IMR-90 (cell line): ENCODE results near the gene FUT6. TPM values are rescaled to one million over a fixed set of nuclear protein-coding genes. Genes with fewer than 3 reads are reported as not detected.

ENCODE experiments used
- ATAC-seq: fragments of 200-7000 bp; cut with Tn5 transposase; 2 replicates; pipeline ENCODE4 v1.9.1; 2020; ENCODE audit warnings: low read depth, mild to moderate bottlenecking, moderate library complexity
- BruUV-seq: library from RNA; stranded (reverse); fragments of 400-500 nt; replicated peaks from 2 replicates; lab custom pipeline; 2021; lab: Mats Ljungman, UMichigan
- CTCF ChIA-PET: fragments of 300-600 bp; formaldehyde crosslinking; extraction: SDS; loops from one replicate; lab custom pipeline; 2021; ENCODE audit warnings: antibody characterized with exemption; lab: Yijun Ruan, JAX
- POLR2A ChIA-PET: fragments of 300-600 bp; sonication (Branson Sonifier 250); formaldehyde crosslinking; loops from one replicate; lab custom pipeline; 2022; ENCODE audit warnings: antibody characterized with exemption; ENCODE audit not compliant: unreplicated experiment; lab: Charles Lee
- DNase-seq: peaks from one replicate; pipeline ENCODE4 v3.0.0; 2013
- H2AFZ ChIP-seq: replicated peaks from 2 replicates; pipeline ENCODE3; 2013; ENCODE audit warnings: low read length, mild to moderate bottlenecking; ENCODE audit not compliant: poor library complexity
- H2AK5ac ChIP-seq: 2 replicates; pipeline ENCODE4 v1.6.1; 2013; ENCODE audit warnings: low read depth, low read length, inconsistent platforms
- H2AK9ac ChIP-seq: replicated peaks from 2 replicates; pipeline ENCODE3; 2013; ENCODE audit warnings: mild to moderate bottlenecking, low read depth, low read length, moderate library complexity; ENCODE audit not compliant: poor library complexity
- H2BK120ac ChIP-seq: 2 replicates; pipeline ENCODE4 v1.6.1; 2013; ENCODE audit warnings: low read depth, low read length, inconsistent platforms
- H2BK15ac ChIP-seq: 3 replicates; pipeline ENCODE4 v1.6.1; 2013; ENCODE audit warnings: low read depth, low read length, inconsistent platforms
- H2BK20ac ChIP-seq: 2 replicates; pipeline ENCODE4 v1.6.1; 2013; ENCODE audit warnings: low read depth, mild to moderate bottlenecking, inconsistent platforms, low read length, moderate library complexity
- H2BK5ac ChIP-seq: 2 replicates; pipeline ENCODE4 v1.6.1; 2013; ENCODE audit warnings: mild to moderate bottlenecking, low read depth, low read length, inconsistent platforms; ENCODE audit not compliant: poor library complexity, severe bottlenecking
- H3K14ac ChIP-seq: replicated peaks from 2 replicates; pipeline ENCODE4 v1.6.1; 2013; ENCODE audit warnings: low read depth, low read length, inconsistent platforms
- H3K18ac ChIP-seq: 2 replicates; pipeline ENCODE4 v1.6.1; 2013; ENCODE audit warnings: low read depth, low read length, control low read depth
- H3K23ac ChIP-seq: 2 replicates; pipeline ENCODE4 v1.6.1; 2013; ENCODE audit warnings: low read depth, low read length, inconsistent platforms
- H3K27ac ChIP-seq: 2 replicates; pipeline ENCODE4 v1.5.1; 2013; ENCODE audit warnings: mild to moderate bottlenecking, control low read depth, low read length; ENCODE audit not compliant: insufficient read depth
- H3K27me3 ChIP-seq: 2 replicates; pipeline ENCODE4 v1.6.1; 2013; ENCODE audit warnings: low read length; ENCODE audit not compliant: control insufficient read depth, insufficient read depth
- H3K36me3 ChIP-seq: 2 replicates; pipeline ENCODE4 v1.6.1; 2013; ENCODE audit warnings: low read length, mixed read lengths; ENCODE audit not compliant: control insufficient read depth, insufficient read depth
- H3K4ac ChIP-seq: 2 replicates; pipeline ENCODE4 v1.6.1; 2013; ENCODE audit warnings: low read depth, low read length, inconsistent platforms
- H3K4me1 ChIP-seq: 2 replicates; pipeline ENCODE4 v1.6.1; 2013; ENCODE audit warnings: low read length, mixed read lengths; ENCODE audit not compliant: control insufficient read depth, insufficient read depth
- H3K4me2 ChIP-seq: 2 replicates; pipeline ENCODE4 v1.6.1; 2013; ENCODE audit warnings: low read depth, mild to moderate bottlenecking, control low read depth, low read length, moderate library complexity
- H3K4me3 ChIP-seq: 2 replicates; pipeline ENCODE4 v1.5.1; 2013; ENCODE audit warnings: low read depth, mild to moderate bottlenecking, control low read depth, low read length, moderate library complexity; ENCODE audit not compliant: insufficient read depth
- H3K56ac ChIP-seq: 2 replicates; pipeline ENCODE4 v1.6.1; 2013; ENCODE audit warnings: low read length, inconsistent platforms; ENCODE audit not compliant: insufficient read depth; ENCODE audit errors: extremely low read depth
- H3K79me1 ChIP-seq, 2 experiments: 2 replicates each; pipeline ENCODE4 v1.6.1; 2013; ENCODE audit warnings: low read length in 2 of 2, inconsistent platforms in 1 of 2, low read depth in 1 of 2
- H3K9ac ChIP-seq: 2 replicates; pipeline ENCODE4 v1.6.1; 2013; ENCODE audit warnings: low read depth, low read length, control low read depth
- H3K9me1 ChIP-seq: 2 replicates; pipeline ENCODE4 v1.6.1; 2013; ENCODE audit warnings: low read length, inconsistent platforms; ENCODE audit not compliant: insufficient read depth
- H3K9me3 ChIP-seq: 2 replicates; pipeline ENCODE4 v1.6.1; 2013; ENCODE audit warnings: low read length; ENCODE audit not compliant: control insufficient read depth, insufficient read depth
- H4K20me1 ChIP-seq: 2 replicates; pipeline ENCODE4 v1.6.1; 2013; ENCODE audit warnings: low read length, inconsistent platforms; ENCODE audit not compliant: insufficient read depth
- H4K5ac ChIP-seq: 2 replicates; pipeline ENCODE4 v1.6.1; 2013; ENCODE audit warnings: mild to moderate bottlenecking, low read depth, low read length, control low read depth
- H4K8ac ChIP-seq, 2 experiments: 2 replicates each; pipeline ENCODE4 v1.6.1; 2013; ENCODE audit warnings: low read depth in 2 of 2, low read length in 2 of 2, control low read depth in 1 of 2, inconsistent platforms in 1 of 2
- H4K91ac ChIP-seq: 2 replicates; pipeline ENCODE4 v1.6.1; 2013; ENCODE audit warnings: low read depth, low read length, inconsistent platforms; ENCODE audit not compliant: insufficient read depth
- CTCF ChIP-seq: conservative IDR thresholded peaks from 2 replicates; pipeline ENCODE4 v1.5.1; 2012; ENCODE audit warnings: mild to moderate bottlenecking, low read depth, low read length, improper control_type of control experiment
- MAZ ChIP-seq: IDR thresholded peaks from 2 replicates; pipeline ENCODE4 v1.6.1; 2012; ENCODE audit warnings: low read depth, mild to moderate bottlenecking, low read length, improper control_type of control experiment, moderate library complexity, borderline replicate concordance
- RAD21 ChIP-seq: IDR thresholded peaks from 2 replicates; pipeline ENCODE4 v1.6.1; 2012; ENCODE audit warnings: low read length, improper control_type of control experiment
- WGBS, 2 experiments: methylation state at CpG; one replicate each; pipeline versions ENCODE4 v1.1.5 to v1.1.7; 2013; ENCODE audit warnings: missing lambda C conversion rate in 2 of 2; ENCODE audit not compliant: insufficient read length in 1 of 2; ENCODE audit errors: extremely low coverage in 2 of 2; 5-methylcytosine and 5-hydroxymethylcytosine counted together
- dilution Hi-C: fragments of 300-500 bp; cut with HindIII; formaldehyde crosslinking; loops from one replicate; pipeline ENCODE4 v1.14.3; 2018; ENCODE audit warnings: low sequenced_read_pairs; ENCODE audit not compliant: unreplicated experiment
- in situ Hi-C: fragments of 300-500 bp; cut with MboI; formaldehyde crosslinking; loops from 3 replicates; pipeline ENCODE4 v1.14.3; 2019; ENCODE audit warnings: low sequenced_read_pairs, inconsistent platforms, mixed read lengths
- intact Hi-C: fragments of 100-400 bp; cut with micrococcal nuclease; formaldehyde crosslinking; loops from 2 replicates; pipeline ENCODE4 v1.10.0; 2022
- polyA plus RNA-seq, 3 experiments: library from polyadenylated mRNA; depleted of rRNA; stranded (reverse); fragments of >200 nt; gene quantifications; 2 replicates each; pipeline ENCODE4 v1.2.3, GENCODE V29; 2012; ENCODE audit warnings: low replicate concordance in 1 of 3
- total RNA-seq: library from RNA; depleted of rRNA; stranded (reverse); fragments of >200 nt; gene quantifications from 2 replicates; pipeline ENCODE4 v1.2.3, GENCODE V29; 2012

The FUT6 gene
- total and polyA plus RNA-seq, 2 of the 4 experiments (the other 2 are of a cell fraction) = not detected

DNA sequence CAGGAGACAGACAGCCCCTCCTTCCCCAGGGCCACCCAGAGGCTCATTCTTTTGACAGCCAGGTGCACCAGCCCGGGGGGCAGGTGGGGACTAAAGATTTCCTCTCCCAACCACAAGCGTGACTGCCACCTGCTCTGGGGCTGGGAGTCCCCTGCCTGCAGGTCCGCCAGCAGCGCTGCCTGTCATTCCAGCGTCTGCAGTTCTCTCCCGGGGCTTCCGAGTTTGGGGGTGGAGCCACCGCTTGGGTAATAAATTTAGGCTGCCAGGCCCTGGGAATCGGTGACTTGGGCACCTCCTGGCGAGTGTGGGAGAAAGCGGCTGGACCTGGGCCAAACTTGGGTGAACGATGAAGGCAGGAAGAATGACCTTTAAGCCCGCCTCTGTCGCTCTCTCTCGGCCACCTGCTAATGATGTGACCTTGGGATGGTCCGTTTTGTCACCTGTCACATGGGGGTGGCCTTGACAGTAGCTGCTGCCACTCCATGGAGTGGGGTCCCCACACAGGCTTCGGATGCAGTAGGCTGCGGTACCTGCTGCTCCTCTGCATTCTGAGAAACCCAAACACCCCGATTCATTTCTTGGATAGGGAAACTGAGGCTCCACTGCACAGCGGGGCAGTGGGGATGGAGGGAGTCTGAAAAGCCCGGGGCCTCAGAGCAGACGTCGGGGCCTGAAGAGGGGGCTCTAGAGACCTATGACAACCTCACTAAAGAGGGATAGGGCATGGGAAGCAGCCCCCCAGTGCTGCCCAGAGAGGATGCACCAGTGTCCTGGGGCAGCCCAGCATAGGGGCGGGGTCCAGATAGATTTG, 12.8 kb downstream of the FUT6 start:
- peaks cover 4% of the 10 kb centered on the region; the same call in 1 of the 2 replicates for H3K9me1 ChIP-seq
- H3K27me3 ChIP-seq = no peaks in the 10 kb centered on the region; the same call in 1 of the 2 replicates
- peak overlapping the region; percentile 74 to 89; a peak in 2 of 4 replicates for H4K8ac ChIP-seq
- no peak for ATAC-seq
- CTCF ChIA-PET = interaction anchor here (2.2 kb wide), 1 partner anchor 23 kb away, joined by 7 read pairs; no protein-coding TSS in a partner anchor
- DNase-seq = no peak
- no peaks in the 10 kb centered on the region for H4K20me1 ChIP-seq
- H3K4me2 ChIP-seq = no peak overlapping the region
- POLR2A ChIA-PET = no interaction called here
- in situ Hi-C loops (no loop called here), intact Hi-C loops (loop anchor here (5.0 kb wide), 1 partner anchor 66 kb away; no protein-coding TSS in a partner anchor), dilution Hi-C loops (no loop called here)
- H4K91ac ChIP-seq = no peak overlapping the region
- BruUV-seq = no TSS peak
- H2BK5ac ChIP-seq = no peak overlapping the region
- H2AK9ac ChIP-seq = peak overlapping the region; percentile 58
- no peaks in the 10 kb centered on the region for H3K36me3 ChIP-seq
- peaks cover 0 to 6% of the 10 kb centered on the region in 2 experiments; a peak in 2 of 4 replicates for H3K79me1 ChIP-seq
- H3K9ac ChIP-seq = no peak overlapping the region
- no peak overlapping the region for H3K56ac ChIP-seq
- H2AFZ ChIP-seq = peak overlapping the region; percentile 17
- no peak overlapping the region for H4K5ac ChIP-seq
- H3K4ac ChIP-seq = no peak overlapping the region
- H3K9me3 ChIP-seq = no peaks in the 10 kb centered on the region
- H2BK15ac ChIP-seq = no peak overlapping the region
- WGBS, 2 experiments = 24% methylated on average over 10 of the region's 24 CpGs; no CpG with 5 or more reads in 1 of the 2 experiments
- no peak overlapping the region for H3K4me3 ChIP-seq
- no peak overlapping the region for H3K14ac ChIP-seq
- no peak overlapping the region for H2BK20ac ChIP-seq
- H3K18ac ChIP-seq = no peak overlapping the region
- H3K27ac ChIP-seq = no peak overlapping the region
- H2AK5ac ChIP-seq = peak overlapping the region; percentile 66; the same call in 1 of the 2 replicates
- no peak overlapping the region for H2BK120ac ChIP-seq
- H3K23ac ChIP-seq = no peak overlapping the region
- peaks cover 15% of the 10 kb centered on the region for H3K4me1 ChIP-seq
- no peak for TF ChIP-seq MAZ
- TF ChIP-seq CTCF = 0 out of 2 replicates have a peak, but pooled peaks have one; percentile 15
- TF ChIP-seq RAD21 = no peak
